ENCODE measurements around the gene VIPR1.
"Not testable (repeated sequence)": the region's sequence is repeated elsewhere in the genome, so short reads cannot be mapped to it uniquely, and the experiment has no call there.

VIPR1 gene

DNA sequence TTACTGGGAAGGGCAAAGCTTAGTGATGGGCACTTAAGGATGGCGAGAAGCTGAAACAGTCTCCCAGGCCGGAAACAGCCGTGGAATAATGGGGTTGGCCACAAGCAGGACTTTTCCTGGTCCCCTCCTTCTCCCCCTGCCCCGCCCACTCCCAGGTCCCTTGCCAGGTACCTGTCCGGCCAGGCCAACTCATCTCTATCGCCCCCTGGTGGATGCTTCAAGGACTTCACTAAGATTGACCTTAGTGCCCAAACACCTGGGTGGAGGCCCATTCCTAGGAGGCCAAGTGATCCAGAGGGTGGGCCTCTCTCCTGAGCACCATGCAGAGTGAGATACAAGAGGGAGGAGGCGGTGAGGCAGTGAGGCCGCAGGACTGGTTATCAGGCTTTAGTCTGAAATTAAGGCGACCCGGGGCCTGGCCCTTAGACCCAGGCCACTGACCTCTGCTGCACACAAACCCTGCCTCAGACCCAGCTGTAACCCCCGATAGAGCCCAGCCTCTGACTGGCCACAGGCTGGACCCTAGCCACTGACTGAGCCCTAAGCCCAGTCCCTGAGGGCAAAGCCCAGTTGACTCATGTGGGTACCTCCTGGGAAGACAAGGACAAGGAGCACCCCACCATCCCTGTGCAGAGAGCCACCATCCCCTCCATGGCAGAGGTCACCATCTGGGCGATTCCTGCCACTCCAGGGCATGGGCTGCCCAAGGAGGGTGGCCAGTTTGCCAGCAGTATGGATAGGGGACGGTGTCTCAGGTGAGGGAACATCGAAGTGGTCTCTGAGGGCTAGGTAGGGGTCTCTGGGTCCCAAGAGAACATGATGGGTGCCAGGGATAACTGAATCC is 37.6 kb downstream of the VIPR1 start:
- DNase-seq: peak; percentile 65

- DNase-seq: no peak
Measured at GRCh38 chr3:42541079-42541478, 38.6 kb downstream of the VIPR1 start.

GRCh38 chr3:42544492-42545283 is 42.2 kb downstream of the VIPR1 start:
- no peak for DNase-seq

DNA sequence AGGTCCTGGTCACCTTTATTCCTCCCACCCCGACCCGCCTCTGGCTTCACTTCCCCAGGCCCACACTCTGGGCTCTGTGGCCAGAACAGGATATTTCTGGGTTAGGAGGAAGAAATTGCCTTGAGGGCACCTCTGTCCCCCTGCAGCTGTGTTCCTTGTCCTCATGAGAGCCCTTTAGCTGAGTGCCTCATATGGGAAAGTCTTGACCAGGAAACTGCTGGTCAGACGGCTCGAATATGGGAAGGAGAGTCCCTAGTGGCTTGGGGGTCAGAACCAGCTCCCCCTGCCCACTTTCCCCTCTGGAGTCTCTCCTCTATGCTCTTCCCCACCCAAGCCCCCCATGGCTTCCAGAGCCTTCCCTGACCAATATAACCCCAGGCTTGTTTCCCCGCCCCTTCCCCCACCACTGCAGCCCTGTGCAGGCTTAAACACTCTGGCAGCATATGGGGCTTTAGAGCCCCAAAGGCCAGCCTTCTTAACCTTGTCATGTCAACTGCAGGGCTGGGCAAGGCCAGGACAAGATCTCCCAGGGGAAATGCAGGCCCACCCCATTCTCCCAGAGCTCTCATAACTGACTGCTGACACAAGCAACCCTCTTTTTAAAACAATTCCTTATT is 42.9 kb downstream of the VIPR1 start:
- no peak for DNase-seq

DNA sequence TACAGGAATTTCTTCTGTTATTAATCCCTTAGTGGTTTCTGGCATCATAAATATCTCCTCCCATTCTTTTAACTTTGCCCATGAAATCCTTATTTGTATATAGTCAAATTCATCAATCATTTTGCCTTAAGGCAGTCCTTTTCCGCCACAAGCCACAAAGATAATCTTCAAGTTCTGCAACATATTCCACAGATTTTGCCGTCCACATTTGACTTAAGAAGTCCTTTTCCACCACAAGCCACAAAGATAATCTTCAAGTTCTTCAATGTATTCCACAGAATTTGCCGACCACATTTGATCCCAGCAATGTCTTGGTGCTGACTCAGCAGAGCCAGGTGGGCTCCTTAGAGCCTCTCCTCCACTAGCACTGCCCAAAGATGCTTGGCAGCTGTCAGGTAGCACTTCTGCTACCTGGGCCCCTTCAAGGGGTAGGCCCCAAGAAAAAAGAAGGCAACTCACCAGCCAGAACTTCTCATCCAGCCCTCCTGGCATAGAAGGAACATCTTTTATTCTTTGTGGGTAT is 44.3 kb downstream of the VIPR1 start:
- DNase-seq: no peak

- DNase-seq: peak; percentile 54
Measured at GRCh38 chr3:42547401-42547945, 45.0 kb downstream of the VIPR1 start.

DNA sequence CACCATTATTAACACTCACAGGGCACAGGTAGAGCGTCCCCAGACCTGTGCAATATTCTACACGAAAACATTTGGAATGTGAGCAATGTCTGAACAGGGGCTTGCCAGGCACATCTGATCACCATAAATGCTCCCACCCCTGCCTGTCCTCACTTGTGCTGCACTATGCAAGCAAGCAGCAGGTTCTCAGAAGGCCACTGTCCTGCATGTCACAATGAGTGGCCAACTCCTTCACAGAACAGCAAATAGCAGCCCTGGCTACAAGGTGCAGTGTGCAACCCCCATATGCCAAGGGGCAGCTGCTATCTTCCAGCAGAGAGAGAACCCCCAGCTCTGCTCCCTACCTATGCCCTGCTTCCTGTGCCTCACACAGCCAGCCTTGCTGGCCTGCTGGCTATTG is 46.7 kb downstream of the VIPR1 start:
- DNase-seq: no peak

DNA sequence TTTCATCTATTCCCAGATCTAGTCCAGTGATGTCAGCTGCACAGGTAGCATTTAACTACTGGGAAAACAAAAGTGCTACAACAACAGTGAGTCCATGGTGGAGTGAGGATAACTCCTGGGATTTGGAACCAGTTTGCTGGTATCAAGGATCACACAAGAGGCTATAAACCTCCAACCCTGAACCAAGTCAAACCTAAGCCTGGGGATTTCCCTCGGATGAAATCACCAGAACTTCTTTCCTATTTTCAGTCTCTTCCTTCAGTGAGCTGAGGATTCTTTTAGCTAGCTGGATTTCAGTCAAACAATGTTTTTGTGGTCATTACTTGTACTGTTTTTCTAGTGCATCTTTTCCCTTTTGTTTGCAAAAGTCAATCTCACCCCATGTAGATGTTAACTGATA is 47.8 kb downstream of the VIPR1 start:
- no peak for DNase-seq

GRCh38 chr3:42552830-42553229 is 50.4 kb downstream of the VIPR1 start:
- no peak for DNase-seq

DNA sequence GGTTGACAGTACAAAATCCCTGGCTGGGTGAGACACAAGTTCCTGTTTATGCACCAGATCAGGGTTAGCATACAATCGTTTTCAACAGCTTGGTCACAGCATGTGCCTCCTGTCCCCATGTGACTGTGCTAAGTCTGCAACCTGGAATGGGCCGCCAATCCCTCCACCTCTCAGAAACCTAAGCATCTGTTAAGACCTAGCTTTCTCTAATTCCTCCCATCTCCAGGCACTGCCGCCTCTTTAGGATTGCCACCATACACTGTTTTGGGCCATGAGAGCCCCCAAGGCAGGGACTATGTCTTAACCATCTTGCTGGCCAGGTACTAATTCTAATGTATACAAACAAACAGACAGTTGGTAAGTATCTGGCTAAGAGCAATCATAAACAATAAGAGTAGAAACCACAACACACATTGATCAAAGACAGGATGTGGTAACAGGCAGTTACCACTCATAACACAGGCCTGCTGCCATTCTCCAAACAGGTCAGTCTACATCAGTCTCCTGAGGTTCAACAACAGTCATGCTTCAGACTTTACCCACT is 53.7 kb downstream of the VIPR1 start:
- peak; percentile 84 for DNase-seq

DNA sequence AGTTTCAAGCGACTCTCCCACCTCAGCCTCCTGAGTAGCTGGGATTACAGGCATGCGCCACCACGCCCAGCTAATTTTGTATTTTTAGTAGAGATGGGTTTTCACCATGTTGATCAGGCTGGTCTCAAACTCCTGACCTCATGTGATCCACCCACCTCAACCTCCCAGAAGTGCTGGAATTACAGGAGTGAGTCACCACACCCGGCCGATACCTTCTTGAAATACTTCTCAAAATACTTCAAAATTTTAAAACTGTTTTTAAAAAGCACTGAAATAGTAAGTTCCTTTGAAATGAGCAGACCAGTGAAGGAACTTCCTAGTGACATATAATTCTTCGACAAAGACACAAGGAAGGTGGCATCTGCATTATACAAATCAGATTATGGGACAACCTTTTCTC is 54.4 kb downstream of the VIPR1 start:
- DNase-seq: not testable (repeated sequence)

DNA sequence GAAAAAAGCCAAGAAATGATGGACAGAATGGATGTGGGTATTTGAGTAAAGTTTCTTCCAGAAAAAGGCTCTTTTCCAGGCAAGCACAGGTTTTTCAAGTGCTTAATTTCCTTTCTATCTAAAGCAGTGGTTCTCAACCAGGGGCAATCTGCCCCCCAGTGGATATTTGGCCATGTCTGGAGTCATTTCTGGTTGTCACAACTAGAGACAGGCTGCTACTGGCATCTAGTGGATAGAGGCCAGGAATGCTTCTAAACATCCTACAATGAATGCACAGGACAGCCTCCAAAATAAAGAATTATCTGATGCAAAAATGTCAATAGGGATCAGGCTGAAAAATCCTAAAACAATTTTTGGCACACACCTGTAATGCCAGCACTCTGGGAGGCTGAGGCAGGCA is 55.4 kb downstream of the VIPR1 start:
- DNase-seq: peak; percentile 20

- no peak for DNase-seq
Measured at GRCh38 chr3:42562047-42562907, 59.8 kb downstream of the VIPR1 start.

- DNase-seq: no peak
Measured at GRCh38 chr3:42569593-42570142, 67.2 kb downstream of the VIPR1 start.

- no peak for DNase-seq
Measured at GRCh38 chr3:42572278-42572677, 69.8 kb downstream of the VIPR1 start.

DNA sequence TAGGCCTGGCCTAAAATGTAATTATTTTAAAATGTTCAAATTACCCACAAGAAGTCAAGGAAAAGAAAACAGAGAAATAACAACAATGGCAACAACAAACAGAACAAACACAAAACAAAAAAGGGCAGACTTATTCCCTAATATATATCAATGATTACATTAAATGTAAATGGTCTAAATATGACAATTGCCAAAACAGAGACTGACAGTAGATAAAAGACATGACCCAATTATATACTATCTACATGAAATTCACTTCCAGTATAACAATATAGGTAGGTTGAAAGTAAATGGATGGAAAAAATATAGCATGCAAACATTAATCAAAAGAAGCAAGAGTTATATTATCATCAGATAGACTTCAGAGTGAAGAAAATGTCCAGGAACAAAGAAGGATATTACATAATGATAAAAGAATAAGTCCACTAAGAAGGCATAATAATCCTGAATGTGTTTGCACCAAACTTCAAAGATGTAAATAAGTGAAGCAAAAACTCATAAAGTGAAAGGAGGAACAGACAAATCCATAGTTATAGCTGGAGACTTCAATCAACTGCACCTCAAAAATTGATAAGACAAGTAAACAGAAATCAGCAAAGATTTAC is 72.8 kb downstream of the VIPR1 start:
- DNase-seq: no peak

DNA sequence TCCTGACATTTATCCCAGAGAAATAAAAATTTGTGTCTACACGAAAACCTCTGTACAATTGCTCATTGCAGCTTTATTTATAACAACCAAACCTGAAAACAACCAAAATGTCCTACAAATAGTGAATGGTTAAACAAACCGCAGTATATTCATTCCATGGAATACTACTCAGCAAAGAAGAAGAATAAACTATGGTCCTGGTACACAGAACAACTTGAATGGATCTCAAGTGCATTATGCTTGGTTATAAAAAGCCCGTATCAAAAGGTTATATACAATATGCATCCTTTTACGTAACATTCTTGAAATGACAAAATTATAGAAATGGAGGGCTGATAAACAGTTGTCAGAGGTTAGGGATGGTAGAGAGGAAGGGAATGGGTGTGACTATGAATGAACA is 75.6 kb downstream of the VIPR1 start:
- no peak for DNase-seq

GRCh38 chr3:42579346-42579745 is 76.9 kb downstream of the VIPR1 start:
- DNase-seq: not testable (repeated sequence)

DNA sequence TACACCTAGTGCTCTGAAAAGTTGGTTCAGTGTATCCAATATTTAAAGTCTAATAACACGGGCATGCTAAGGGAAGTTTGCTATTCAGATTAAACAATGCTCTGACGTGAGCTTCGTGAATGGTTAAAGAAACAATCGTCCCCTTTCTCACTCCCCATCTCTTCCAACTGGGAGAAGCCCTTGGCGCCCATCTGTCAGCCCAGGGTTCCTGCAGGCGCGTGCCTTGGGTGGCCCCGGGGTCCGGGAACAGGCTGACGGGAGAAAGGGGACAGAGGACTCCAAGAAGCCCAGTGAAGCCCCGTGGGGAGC is 78.9 kb downstream of the VIPR1 start:
- no peak for DNase-seq

DNA sequence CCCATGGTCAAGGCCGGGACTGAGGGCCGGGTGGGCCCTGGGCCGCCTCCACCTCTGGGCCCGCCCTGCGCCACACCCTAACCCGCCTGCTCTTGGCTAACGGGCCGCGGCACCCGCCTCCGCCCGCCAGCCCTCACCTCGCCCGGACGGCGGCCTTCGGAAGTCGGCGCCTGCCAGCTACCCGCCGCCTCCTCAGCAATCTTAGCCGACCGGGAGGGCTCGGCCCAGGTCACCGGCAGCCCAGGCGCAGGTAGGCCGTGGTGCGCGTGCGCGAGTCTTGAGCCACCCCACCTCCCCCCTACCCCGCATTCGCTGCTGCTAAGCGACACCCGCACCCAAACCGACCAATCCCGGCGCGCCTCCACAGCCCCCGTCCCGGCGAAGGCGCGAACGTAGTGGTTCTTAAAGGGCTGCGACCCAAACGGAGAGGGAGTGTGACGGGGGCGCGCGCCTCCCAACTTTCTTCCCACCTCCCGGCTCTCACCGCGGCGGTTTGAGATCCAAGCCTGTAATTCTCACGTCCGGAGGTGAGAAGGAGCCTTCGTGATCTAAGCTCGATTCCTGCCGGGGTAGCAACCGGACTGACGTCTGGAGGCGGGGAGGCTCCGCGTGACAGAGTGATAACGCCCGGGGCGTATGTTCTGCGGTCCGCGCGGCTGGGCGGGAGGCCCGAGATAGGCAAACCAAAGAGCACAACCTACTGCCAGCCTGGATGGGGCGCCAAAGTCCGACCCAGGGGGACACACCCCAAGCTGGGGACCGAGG is 79.4 kb downstream of the VIPR1 start, which contains the start of gene SEC22C:
Gene SEC22C, minus strand, starts transcription at position 259 of the 765 bp plus-strand sequence. CDS start 12,921 bp downstream, outside the sequence.
- DNase-seq: peak; percentile 97
